OCI-LY3 (cell line): ENCODE measurements around the gene PITPNC1.

ENCODE experiments used
- CTCF ChIP-seq: fragments of 200-600, 300-600 bp; sonication (generic); IDR thresholded peaks from 2 replicates; pipeline ENCODE4 v1.5.1; 2014; ENCODE audit warnings: antibody characterized with exemption, low read length, low read depth
- EZH2phosphoT487 ChIP-seq: fragments of 200-600 bp; shearing (Covaris generic); IDR thresholded peaks from 2 replicates; pipeline ENCODE4 v1.6.1; 2018; ENCODE audit warnings: antibody characterized with exemption, mixed run types, low read depth

GRCh38 chr17:67687511-67687910, 310.4 kb downstream of the PITPNC1 start:
- no peak for TF ChIP-seq EZH2phosphoT487
- no peak for TF ChIP-seq CTCF
